Body of pancreas (tissue), 4 donors: ENCODE results near the gene SPDL1.

Experiments
- CTCF ChIP-seq, 7 experiments: fragments of 450-650 bp in 4 of 7; fragments of 200-600 bp in 3 of 7; sonication (generic) in 3 of 7; IDR thresholded peaks; one replicate each; pipeline ENCODE4 v1.5.1; 2016 to 2019; ENCODE audit warnings: antibody characterized with exemption in 7 of 7
- POLR2A ChIP-seq, 3 donors: fragments of 450-650 bp; IDR thresholded peaks; one replicate each; pipeline ENCODE4 v1.6.1; 2016; ENCODE audit warnings: antibody characterized with exemption in 3 of 3, mild to moderate bottlenecking in 2 of 3

GRCh38 chr5:169610606-169611005, 27.0 kb downstream of the SPDL1 start:
- TF ChIP-seq CTCF (IDR thresholded peaks at IDR 0.05) (no peak), POLR2A (IDR thresholded peaks at IDR 0.05) (no peak)
